ENCODE data around the gene RPL29. TPM values are rescaled to one million over a fixed set of nuclear protein-coding genes. Genes with fewer than 3 reads are reported as not detected.

RPL29 gene
- total RNA-seq, 1 donor = 759 TPM

- peak overlapping the region; percentile 71 for H3K4me3 ChIP-seq (ENCODE audit: low read depth, low read length)
- TF ChIP-seq, protein P1, sequence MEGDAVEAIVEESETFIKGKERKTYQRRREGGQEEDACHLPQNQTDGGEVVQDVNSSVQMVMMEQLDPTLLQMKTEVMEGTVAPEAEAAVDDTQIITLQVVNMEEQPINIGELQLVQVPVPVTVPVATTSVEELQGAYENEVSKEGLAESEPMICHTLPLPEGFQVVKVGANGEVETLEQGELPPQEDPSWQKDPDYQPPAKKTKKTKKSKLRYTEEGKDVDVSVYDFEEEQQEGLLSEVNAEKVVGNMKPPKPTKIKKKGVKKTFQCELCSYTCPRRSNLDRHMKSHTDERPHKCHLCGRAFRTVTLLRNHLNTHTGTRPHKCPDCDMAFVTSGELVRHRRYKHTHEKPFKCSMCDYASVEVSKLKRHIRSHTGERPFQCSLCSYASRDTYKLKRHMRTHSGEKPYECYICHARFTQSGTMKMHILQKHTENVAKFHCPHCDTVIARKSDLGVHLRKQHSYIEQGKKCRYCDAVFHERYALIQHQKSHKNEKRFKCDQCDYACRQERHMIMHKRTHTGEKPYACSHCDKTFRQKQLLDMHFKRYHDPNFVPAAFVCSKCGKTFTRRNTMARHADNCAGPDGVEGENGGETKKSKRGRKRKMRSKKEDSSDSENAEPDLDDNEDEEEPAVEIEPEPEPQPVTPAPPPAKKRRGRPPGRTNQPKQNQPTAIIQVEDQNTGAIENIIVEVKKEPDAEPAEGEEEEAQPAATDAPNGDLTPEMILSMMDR (IDR thresholded peaks at IDR 0.05; ENCODE audit: insufficient read depth, low read depth, low read length) = no peak
- DNase-seq (ENCODE audit: low read depth) = peak; percentile 28
These were observed 27.4 kb downstream of the RPL29 start for GRCh38 chr3:51968170-51968775.

GRCh38 chr3:51967384-51968169 lies 28.1 kb downstream of the RPL29 start, which contains the start of gene PCBP4:
Gene PCBP4 (minus strand): TSS chr3:51967454. CDS start chr3:51961240, 6,214 bp downstream.
- TF ChIP-seq, protein P1 (IDR thresholded peaks at IDR 0.05; ENCODE audit: insufficient read depth, low read depth, low read length) = no peak
- peak; percentile 43 for DNase-seq (ENCODE audit: low read depth)
- peak within 1 kb of the TSS; percentile 71 for H3K4me3 ChIP-seq (ENCODE audit: low read depth, low read length)

DNA sequence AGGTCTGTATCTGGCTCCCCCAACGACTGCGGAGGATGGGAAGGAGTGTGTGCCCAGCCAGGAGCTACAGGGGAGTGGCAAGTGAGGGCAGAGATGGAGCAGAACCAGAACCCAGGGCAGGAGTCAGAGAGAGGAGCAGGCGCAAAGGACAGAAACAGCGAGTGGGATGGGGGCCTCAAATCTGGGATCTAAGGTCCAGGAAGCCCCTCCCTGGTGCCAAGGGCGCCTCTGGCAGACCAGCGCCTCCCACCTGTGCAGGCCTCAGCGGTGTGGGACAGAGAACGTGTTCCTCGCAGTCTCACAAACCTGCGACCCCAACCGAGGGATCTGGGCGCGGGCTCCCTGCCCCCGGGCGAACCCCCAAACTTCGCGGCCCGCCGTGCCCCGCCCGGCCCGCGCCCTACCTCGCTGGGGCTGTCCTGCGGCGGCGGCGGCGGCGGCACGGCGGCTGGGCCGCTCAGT lies 28.7 kb downstream of the RPL29 start:
- H3K4me3 ChIP-seq (ENCODE audit: low read depth, low read length) = peak overlapping the region; percentile 71
- DNase-seq (ENCODE audit: low read depth) = no peak
- TF ChIP-seq, protein P1 (IDR thresholded peaks at IDR 0.05; ENCODE audit: insufficient read depth, low read depth, low read length) = no peak

GRCh38 chr3:51966486-51966885 lies 29.2 kb downstream of the RPL29 start:
- H3K4me3 ChIP-seq (ENCODE audit: low read depth, low read length) = peak overlapping the region; percentile 71
- TF ChIP-seq, protein P1 (IDR thresholded peaks at IDR 0.05; ENCODE audit: insufficient read depth, low read depth, low read length) = no peak
- no peak for DNase-seq (ENCODE audit: low read depth)

GRCh38 chr3:51966016-51966415 lies 29.7 kb downstream of the RPL29 start:
- TF ChIP-seq, protein P1 (IDR thresholded peaks at IDR 0.05; ENCODE audit: insufficient read depth, low read depth, low read length) = no peak
- DNase-seq (ENCODE audit: low read depth) = no peak
- H3K4me3 ChIP-seq (ENCODE audit: low read depth, low read length) = no peak overlapping the region

DNA sequence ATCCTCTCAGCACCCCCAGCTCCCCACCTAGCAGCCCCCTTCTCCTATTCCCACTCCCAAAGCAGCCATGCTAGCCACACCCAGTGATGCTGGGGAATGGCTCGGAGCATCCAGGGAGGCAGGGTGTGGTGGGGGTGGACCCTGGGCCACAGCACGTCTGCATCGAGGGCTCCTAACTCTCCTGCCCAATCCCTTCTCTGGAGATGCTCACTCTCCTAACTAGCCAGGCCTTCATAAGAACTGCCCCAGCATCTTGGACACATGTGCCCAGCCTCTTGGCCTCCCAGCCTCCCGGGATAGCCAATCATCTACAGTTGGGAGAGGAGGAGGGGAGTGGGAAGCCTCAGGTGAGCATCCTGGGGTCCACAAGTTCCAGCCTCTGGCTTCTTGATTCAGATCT lies 31.2 kb downstream of the RPL29 start:
- no peak overlapping the region for H3K4me3 ChIP-seq (ENCODE audit: low read depth, low read length)
- TF ChIP-seq, protein P1 (IDR thresholded peaks at IDR 0.05; ENCODE audit: insufficient read depth, low read depth, low read length) = no peak
- no peak for DNase-seq (ENCODE audit: low read depth)

Data from fibroblast of villous mesenchyme (primary cell).